Neutrophil (primary cell): ENCODE measurements around the gene VRK1.

Source experiments
- H3K27ac ChIP-seq: fragments of 200-600 bp; sonication (generic); 2 replicates; pipeline ENCODE4 v1.5.1; 2016; ENCODE audit warnings: mild to moderate bottlenecking, moderate library complexity
- H3K27me3 ChIP-seq: fragments of 200-600 bp; sonication (generic); 2 replicates; pipeline ENCODE4 v1.6.0; 2016; ENCODE audit warnings: mild to moderate bottlenecking
- H3K36me3 ChIP-seq: fragments of 200-600 bp; sonication (generic); 2 replicates; pipeline ENCODE4 v1.5.1; 2017
- H3K4me1 ChIP-seq, 2 experiments: fragments of 200-600 bp in 1 of 2; sonication (generic) in 1 of 2; 1 replicate in 1 of 2; 2 replicates in 1 of 2; pipeline versions ENCODE4 v1.5.1 to v1.6.1; 2013 to 2016; ENCODE audit warnings: low read depth in 1 of 2, low read length in 1 of 2, mild to moderate bottlenecking in 1 of 2, moderate library complexity in 1 of 2; ENCODE audit not compliant: control insufficient read depth in 1 of 2, insufficient read depth in 1 of 2
- H3K4me3 ChIP-seq, 2 experiments: fragments of 200-600 bp in 1 of 2; sonication (generic) in 1 of 2; 1 replicate in 1 of 2; 2 replicates in 1 of 2; pipeline ENCODE4 v1.5.1; 2013 to 2016; ENCODE audit warnings: low read depth in 1 of 2, low read length in 1 of 2, mild to moderate bottlenecking in 1 of 2, moderate library complexity in 1 of 2
- H3K9me3 ChIP-seq: fragments of 200-600 bp; sonication (generic); 2 replicates; pipeline ENCODE4 v1.5.1; 2016
- TF ChIP-seq, protein P1 (sequence below): fragments of 200-600 bp; sonication (generic); IDR thresholded peaks from 2 replicates; pipeline ENCODE4 v1.5.1; 2016; ENCODE audit warnings: antibody characterized with exemption

The VRK1 gene

DNA sequence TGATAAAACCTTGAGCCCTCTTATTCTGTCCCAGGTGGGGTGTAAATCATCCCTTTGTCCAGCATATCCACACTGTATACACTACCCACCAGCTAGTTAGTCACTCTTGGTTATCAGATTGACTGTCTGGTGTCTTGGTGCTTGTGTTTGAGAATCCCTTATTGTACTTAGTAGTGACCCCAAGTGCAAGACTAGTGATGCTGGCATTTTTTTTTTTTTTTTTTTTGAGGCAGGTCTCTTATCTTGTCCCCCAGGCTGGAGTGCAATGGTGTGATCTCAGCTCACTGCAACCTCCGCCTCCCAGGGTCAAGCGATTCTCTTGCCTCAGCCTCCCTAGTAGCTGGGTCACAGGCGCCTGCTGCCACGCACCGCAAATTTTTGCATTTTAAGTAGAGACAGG, 5.8 kb downstream of the VRK1 start:
- TF ChIP-seq, protein P1, sequence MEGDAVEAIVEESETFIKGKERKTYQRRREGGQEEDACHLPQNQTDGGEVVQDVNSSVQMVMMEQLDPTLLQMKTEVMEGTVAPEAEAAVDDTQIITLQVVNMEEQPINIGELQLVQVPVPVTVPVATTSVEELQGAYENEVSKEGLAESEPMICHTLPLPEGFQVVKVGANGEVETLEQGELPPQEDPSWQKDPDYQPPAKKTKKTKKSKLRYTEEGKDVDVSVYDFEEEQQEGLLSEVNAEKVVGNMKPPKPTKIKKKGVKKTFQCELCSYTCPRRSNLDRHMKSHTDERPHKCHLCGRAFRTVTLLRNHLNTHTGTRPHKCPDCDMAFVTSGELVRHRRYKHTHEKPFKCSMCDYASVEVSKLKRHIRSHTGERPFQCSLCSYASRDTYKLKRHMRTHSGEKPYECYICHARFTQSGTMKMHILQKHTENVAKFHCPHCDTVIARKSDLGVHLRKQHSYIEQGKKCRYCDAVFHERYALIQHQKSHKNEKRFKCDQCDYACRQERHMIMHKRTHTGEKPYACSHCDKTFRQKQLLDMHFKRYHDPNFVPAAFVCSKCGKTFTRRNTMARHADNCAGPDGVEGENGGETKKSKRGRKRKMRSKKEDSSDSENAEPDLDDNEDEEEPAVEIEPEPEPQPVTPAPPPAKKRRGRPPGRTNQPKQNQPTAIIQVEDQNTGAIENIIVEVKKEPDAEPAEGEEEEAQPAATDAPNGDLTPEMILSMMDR: no peak
- Histone ChIP-seq H3K4me3 (no peak overlapping the region), H3K27ac (no peak overlapping the region), H3K4me1 (peaks cover 45 to 58% of the 10 kb centered on the region in 2 experiments), H3K9me3 (no peaks in the 10 kb centered on the region), H3K36me3 (no peaks in the 10 kb centered on the region), H3K27me3 (no peaks in the 10 kb centered on the region)

DNA sequence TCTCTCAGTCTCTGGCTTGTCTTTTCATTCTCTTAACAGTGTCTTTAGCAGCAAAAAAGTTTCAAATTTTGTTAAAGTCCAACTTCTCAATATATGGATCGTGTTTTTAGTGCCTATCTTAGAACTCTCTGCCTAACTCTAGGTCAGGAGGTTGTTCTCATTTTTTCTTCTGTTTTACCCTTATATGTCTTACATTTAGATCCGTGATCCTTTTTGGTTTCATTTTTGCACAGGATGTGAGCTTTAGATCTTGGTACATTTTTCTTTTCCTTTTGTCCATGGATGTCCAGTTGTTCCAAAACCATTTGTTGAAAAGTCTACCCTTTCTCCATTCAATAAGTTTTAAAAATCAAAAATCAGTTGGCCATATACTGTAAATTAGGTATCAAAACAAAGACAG, 6.8 kb downstream of the VRK1 start:
- TF ChIP-seq, protein P1: no peak
- peaks cover 38 to 53% of the 10 kb centered on the region in 2 experiments for H3K4me1 ChIP-seq
- peak overlapping the region; percentile 40 for H3K27ac ChIP-seq
- no peak overlapping the region for H3K4me3 ChIP-seq
- H3K36me3 ChIP-seq: no peaks in the 10 kb centered on the region
- H3K27me3 ChIP-seq: no peaks in the 10 kb centered on the region
- H3K9me3 ChIP-seq: no peaks in the 10 kb centered on the region

DNA sequence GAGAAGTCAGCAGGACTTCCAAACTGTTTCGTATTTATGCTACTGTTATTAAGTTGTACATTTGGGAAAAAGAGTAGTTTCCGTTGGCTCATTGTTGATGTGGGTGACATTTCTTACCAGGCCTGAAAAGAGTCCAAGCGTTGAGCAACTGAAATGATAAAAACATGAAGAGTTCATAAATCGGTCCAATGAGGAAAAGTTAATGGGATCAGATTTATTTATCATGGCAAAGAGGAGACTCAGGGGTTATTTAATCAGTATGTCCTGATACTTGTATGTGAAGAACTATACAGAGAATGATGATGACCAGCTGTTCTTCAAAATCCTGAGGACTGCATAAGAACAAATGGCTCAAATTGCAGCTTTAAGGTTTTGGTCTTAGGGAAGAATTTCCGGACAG, 7.7 kb downstream of the VRK1 start:
- Histone ChIP-seq H3K9me3 (no peaks in the 10 kb centered on the region), H3K4me1 (peaks cover 36 to 47% of the 10 kb centered on the region in 2 experiments), H3K27me3 (no peaks in the 10 kb centered on the region), H3K27ac (peak overlapping the region; percentile 85), H3K4me3 (no peak overlapping the region), H3K36me3 (no peaks in the 10 kb centered on the region)
- TF ChIP-seq, protein P1: no peak

DNA sequence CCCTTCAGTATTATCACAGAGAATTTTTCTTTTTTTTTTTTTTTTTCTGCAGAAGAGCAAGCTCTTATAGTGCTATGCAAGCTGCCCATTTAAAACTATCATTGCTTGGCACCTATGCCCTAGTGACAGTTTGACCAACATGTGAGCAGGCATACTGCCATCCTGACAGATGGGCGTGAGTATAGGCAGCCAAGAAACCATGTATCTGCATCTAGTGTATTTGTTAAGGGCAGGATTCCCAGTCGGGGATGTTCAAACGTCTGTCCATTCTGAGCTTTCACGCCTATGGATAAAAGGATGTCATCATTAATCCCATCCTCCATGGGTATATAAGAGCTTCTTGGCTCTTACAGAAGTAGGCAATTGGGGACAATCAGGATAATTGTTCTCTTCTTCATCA, 8.8 kb downstream of the VRK1 start:
- no peaks in the 10 kb centered on the region for H3K9me3 ChIP-seq
- H3K4me1 ChIP-seq: peaks cover 36 to 47% of the 10 kb centered on the region in 2 experiments
- H3K4me3 ChIP-seq: no peak overlapping the region
- peak overlapping the region; percentile 85 for H3K27ac ChIP-seq
- no peaks in the 10 kb centered on the region for H3K27me3 ChIP-seq
- H3K36me3 ChIP-seq: no peaks in the 10 kb centered on the region
- TF ChIP-seq, protein P1: no peak

DNA sequence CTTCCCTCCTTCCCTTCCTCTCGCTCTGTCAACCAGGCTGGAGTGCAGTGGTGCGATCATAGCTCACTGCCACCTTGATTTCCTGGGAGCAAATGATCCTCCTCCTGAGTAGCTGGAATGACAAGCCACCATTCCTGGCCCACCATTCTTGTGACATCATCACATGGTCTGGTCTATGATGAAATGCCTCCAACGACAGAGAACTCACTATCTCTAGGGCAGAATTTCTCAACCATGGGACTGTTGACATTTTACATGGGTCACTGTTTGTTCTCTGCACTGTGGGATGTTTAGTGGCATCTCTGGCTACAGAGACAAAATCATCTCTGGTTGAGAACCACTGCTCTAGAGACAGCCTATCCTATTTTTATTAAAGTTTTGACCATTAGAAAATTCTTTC, 9.7 kb downstream of the VRK1 start:
- peak overlapping the region; percentile 17 to 25 for H3K4me3 ChIP-seq
- H3K36me3 ChIP-seq: no peaks in the 10 kb centered on the region
- no peaks in the 10 kb centered on the region for H3K9me3 ChIP-seq
- H3K27ac ChIP-seq: peak overlapping the region; percentile 85
- H3K27me3 ChIP-seq: no peaks in the 10 kb centered on the region
- peaks cover 36 to 47% of the 10 kb centered on the region in 2 experiments for H3K4me1 ChIP-seq
- TF ChIP-seq, protein P1: no peak
